ENCODE data around the gene MS4A2.

DNA sequence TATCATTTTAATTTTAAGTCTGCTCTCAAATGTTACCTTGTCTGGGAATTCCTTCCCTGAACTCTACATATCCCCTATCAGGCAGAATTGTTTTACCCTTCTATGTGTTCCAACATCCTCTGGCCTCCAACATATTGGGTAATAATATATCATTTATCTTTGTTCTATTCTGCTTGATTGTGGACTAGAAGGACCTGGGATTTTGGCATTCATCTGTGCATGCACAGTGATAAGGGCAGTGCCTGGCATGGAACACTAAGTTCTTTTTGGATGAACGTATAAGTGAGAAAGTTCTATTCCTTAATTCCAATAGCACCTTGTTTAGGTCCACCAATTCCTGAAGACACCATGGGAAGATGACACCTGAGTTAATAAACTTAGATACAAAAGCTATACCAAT, 1.2 kb upstream of the MS4A2 start:
- TF ChIP-seq, protein P1, sequence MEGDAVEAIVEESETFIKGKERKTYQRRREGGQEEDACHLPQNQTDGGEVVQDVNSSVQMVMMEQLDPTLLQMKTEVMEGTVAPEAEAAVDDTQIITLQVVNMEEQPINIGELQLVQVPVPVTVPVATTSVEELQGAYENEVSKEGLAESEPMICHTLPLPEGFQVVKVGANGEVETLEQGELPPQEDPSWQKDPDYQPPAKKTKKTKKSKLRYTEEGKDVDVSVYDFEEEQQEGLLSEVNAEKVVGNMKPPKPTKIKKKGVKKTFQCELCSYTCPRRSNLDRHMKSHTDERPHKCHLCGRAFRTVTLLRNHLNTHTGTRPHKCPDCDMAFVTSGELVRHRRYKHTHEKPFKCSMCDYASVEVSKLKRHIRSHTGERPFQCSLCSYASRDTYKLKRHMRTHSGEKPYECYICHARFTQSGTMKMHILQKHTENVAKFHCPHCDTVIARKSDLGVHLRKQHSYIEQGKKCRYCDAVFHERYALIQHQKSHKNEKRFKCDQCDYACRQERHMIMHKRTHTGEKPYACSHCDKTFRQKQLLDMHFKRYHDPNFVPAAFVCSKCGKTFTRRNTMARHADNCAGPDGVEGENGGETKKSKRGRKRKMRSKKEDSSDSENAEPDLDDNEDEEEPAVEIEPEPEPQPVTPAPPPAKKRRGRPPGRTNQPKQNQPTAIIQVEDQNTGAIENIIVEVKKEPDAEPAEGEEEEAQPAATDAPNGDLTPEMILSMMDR (conservative IDR thresholded peaks at IDR 0.05; ENCODE audit: low read length) = no peak
- no peak for TF ChIP-seq EZH2phosphoT487 (IDR thresholded peaks at IDR 0.05; ENCODE audit: borderline replicate concordance, low read depth, low read length)

All from OCI-LY7 (cell line).